Measurements from ENCODE around the gene FOXP1. TPM values are rescaled to one million over a fixed set of nuclear protein-coding genes. Genes with fewer than 3 reads are reported as not detected.

FOXP1 gene
- total and polyA plus RNA-seq, 2 donors (not counting 1 experiment from before 2014, with no cell fraction given) = 91.1 to 508 TPM

- Histone ChIP-seq H3K4me2 (replicated peaks; ENCODE audit: low read depth, low read length, poor library complexity, severe bottlenecking) (no peak overlapping the region), H4K20me1 (ENCODE audit: control insufficient read depth, insufficient read depth, low read length, poor library complexity, severe bottlenecking) (peaks cover 67% of the 10 kb centered on the region), H3K9me3 (ENCODE audit: control extremely low read depth in 1 of 3, control insufficient read depth in 2 of 3, insufficient read depth in 1 of 3, low read length in 2 of 3) (peaks cover 0 to 2% (median 0%) of the 10 kb centered on the region in 3 donors), H3K27ac (ENCODE audit: low read length in 2 of 2) (no peak overlapping the region), H3K9ac (ENCODE audit: low read length) (no peak overlapping the region), H2AFZ (ENCODE audit: insufficient read depth, low read depth, low read length, poor library complexity, severe bottlenecking) (no peak overlapping the region), H3K27me3 (replicated peaks in 1 of 4; ENCODE audit: control extremely low read depth in 1 of 4, control insufficient read depth in 3 of 4, insufficient read depth in 4 of 4, low read length in 3 of 4) (no peaks in the 10 kb centered on the region), H3K4me3 (ENCODE audit: control extremely low read depth in 1 of 5, extremely low read depth in 1 of 5, insufficient read depth in 1 of 5, low read depth in 2 of 5, low read length in 4 of 5) (no peak overlapping the region), H3K36me3 (replicated peaks in 1 of 2; ENCODE audit: control extremely low read depth in 1 of 2, control insufficient read depth in 1 of 2, extremely low read depth in 1 of 2, insufficient read depth in 2 of 2, low read length in 1 of 2) (peaks cover 24 to 85% of the 10 kb centered on the region in 2 experiments), H3K4me1 (ENCODE audit: control insufficient read depth in 2 of 2, insufficient read depth in 2 of 2, low read length in 2 of 2) (peaks cover 4 to 9% of the 10 kb centered on the region in 2 donors), H3K79me2 (ENCODE audit: control insufficient read depth, insufficient read depth, low read length) (peaks cover 47% of the 10 kb centered on the region)
- intact Hi-C loops (cut with micrococcal nuclease) = loop anchor here (1.0 kb wide), 1 partner anchor 17 kb away; no protein-coding TSS in a partner anchor
- no peaks in the 10 kb centered on the region for H3K9me3 Mint-ChIP-seq (ENCODE audit: insufficient read depth)
- H3K27ac Mint-ChIP-seq = no peak overlapping the region
- no peaks in the 10 kb centered on the region for H3K27me3 Mint-ChIP-seq
- WGBS (ENCODE audit: insufficient coverage) = no CpG with 5 or more reads among the region's 4 CpGs
- no peak overlapping the region for H3K4me3 Mint-ChIP-seq
- CTCF ChIA-PET = no interaction called here
- H3K4me1 Mint-ChIP-seq = peaks cover 25% of the 10 kb centered on the region
- TF ChIP-seq EZH2 (IDR thresholded peaks at IDR 0.05; ENCODE audit: borderline replicate concordance, insufficient read depth, low read depth, low read length, poor library complexity, severe bottlenecking) = no peak
- TF ChIP-seq, protein P1, sequence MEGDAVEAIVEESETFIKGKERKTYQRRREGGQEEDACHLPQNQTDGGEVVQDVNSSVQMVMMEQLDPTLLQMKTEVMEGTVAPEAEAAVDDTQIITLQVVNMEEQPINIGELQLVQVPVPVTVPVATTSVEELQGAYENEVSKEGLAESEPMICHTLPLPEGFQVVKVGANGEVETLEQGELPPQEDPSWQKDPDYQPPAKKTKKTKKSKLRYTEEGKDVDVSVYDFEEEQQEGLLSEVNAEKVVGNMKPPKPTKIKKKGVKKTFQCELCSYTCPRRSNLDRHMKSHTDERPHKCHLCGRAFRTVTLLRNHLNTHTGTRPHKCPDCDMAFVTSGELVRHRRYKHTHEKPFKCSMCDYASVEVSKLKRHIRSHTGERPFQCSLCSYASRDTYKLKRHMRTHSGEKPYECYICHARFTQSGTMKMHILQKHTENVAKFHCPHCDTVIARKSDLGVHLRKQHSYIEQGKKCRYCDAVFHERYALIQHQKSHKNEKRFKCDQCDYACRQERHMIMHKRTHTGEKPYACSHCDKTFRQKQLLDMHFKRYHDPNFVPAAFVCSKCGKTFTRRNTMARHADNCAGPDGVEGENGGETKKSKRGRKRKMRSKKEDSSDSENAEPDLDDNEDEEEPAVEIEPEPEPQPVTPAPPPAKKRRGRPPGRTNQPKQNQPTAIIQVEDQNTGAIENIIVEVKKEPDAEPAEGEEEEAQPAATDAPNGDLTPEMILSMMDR (IDR thresholded peaks at IDR 0.05) = no peak
- ATAC-seq (ENCODE audit: low read depth) (no peak), DNase-seq (no peak)
- POLR2A ChIA-PET = no interaction called here
Measured at GRCh38 chr3:70985572-70985971, 598.0 kb downstream of the FOXP1 start.

- intact Hi-C loops (cut with micrococcal nuclease) = loop anchor here (1.0 kb wide), 1 partner anchor 17 kb away; no protein-coding TSS in a partner anchor
- Histone ChIP-seq H3K4me2 (replicated peaks; ENCODE audit: low read depth, low read length, poor library complexity, severe bottlenecking) (no peak overlapping the region), H2AFZ (ENCODE audit: insufficient read depth, low read depth, low read length, poor library complexity, severe bottlenecking) (no peak overlapping the region), H4K20me1 (ENCODE audit: control insufficient read depth, insufficient read depth, low read length, poor library complexity, severe bottlenecking) (peaks cover 63% of the 10 kb centered on the region), H3K9ac (ENCODE audit: low read length) (no peak overlapping the region), H3K9me3 (ENCODE audit: control extremely low read depth in 1 of 3, control insufficient read depth in 2 of 3, insufficient read depth in 1 of 3, low read length in 2 of 3) (peaks cover 0 to 2% (median 0%) of the 10 kb centered on the region in 3 donors), H3K4me1 (ENCODE audit: control insufficient read depth in 2 of 2, insufficient read depth in 2 of 2, low read length in 2 of 2) (peaks cover 0 to 3% of the 10 kb centered on the region in 2 donors), H3K27me3 (replicated peaks in 1 of 4; ENCODE audit: control extremely low read depth in 1 of 4, control insufficient read depth in 3 of 4, insufficient read depth in 4 of 4, low read length in 3 of 4) (no peaks in the 10 kb centered on the region), H3K4me3 (ENCODE audit: control extremely low read depth in 1 of 5, extremely low read depth in 1 of 5, insufficient read depth in 1 of 5, low read depth in 2 of 5, low read length in 4 of 5) (no peak overlapping the region), H3K27ac (ENCODE audit: low read length in 2 of 2) (no peak overlapping the region), H3K36me3 (replicated peaks in 1 of 2; ENCODE audit: control extremely low read depth in 1 of 2, control insufficient read depth in 1 of 2, extremely low read depth in 1 of 2, insufficient read depth in 2 of 2, low read length in 1 of 2) (peaks cover 30 to 92% of the 10 kb centered on the region in 2 experiments), H3K79me2 (ENCODE audit: control insufficient read depth, insufficient read depth, low read length) (peaks cover 46% of the 10 kb centered on the region)
- WGBS (ENCODE audit: insufficient coverage) = no CpG with 5 or more reads among the region's 8 CpGs
- no peak for DNase-seq
- CTCF ChIA-PET = interaction anchor here (0.6 to 0.9 kb wide), 3 partner anchors 21 to 128 kb away, joined by 3 to 4 read pairs (median 4); no protein-coding TSS in a partner anchor
- no peaks in the 10 kb centered on the region for H3K9me3 Mint-ChIP-seq (ENCODE audit: insufficient read depth)
- no peak for ATAC-seq (ENCODE audit: low read depth)
- POLR2A ChIA-PET = no interaction called here
- TF ChIP-seq, protein P1 (IDR thresholded peaks at IDR 0.05) = no peak
- TF ChIP-seq EZH2 (IDR thresholded peaks at IDR 0.05; ENCODE audit: borderline replicate concordance, insufficient read depth, low read depth, low read length, poor library complexity, severe bottlenecking) = no peak
- H3K27me3 Mint-ChIP-seq = no peaks in the 10 kb centered on the region
- H3K4me1 Mint-ChIP-seq = peaks cover 18% of the 10 kb centered on the region
- H3K27ac Mint-ChIP-seq = no peak overlapping the region
- no peak overlapping the region for H3K4me3 Mint-ChIP-seq
Measured at GRCh38 chr3:70984776-70985482, 598.6 kb downstream of the FOXP1 start.

Measured in B cell (primary cell).